Activated naive CD4-positive, alpha-beta T cell treated with anti-CD3 and anti-CD28 coated beads for 36 hours (primary cell): ENCODE measurements around the gene GUCY1A2. TPM values are rescaled to one million over a fixed set of nuclear protein-coding genes. Genes with fewer than 3 reads are reported as not detected.
"Not testable (repeated sequence)": the region's sequence is repeated elsewhere in the genome, so short reads cannot be mapped to it uniquely, and the experiment has no call there.

Experiments
- CTCF ChIA-PET: fragments of 350-600 bp; sonication (Branson Sonifier 250); formaldehyde crosslinking; loops from one replicate; lab custom pipeline; 2021; ENCODE audit warnings: antibody characterized with exemption; lab: Charles Lee
- DNase-seq: peaks from one replicate; pipeline ENCODE4 v3.0.0-alpha.2; 2020
- H3K27ac Mint-ChIP-seq: one replicate; pipeline ENCODE4 v1.8.0; 2021; ENCODE audit warnings: mild to moderate bottlenecking, mixed read lengths
- H3K27me3 Mint-ChIP-seq: one replicate; pipeline ENCODE4 v1.8.0; 2021; ENCODE audit warnings: low read depth, mixed read lengths
- H3K36me3 Mint-ChIP-seq: one replicate; pipeline ENCODE4 v1.8.0; 2021; ENCODE audit warnings: low read depth, mixed read lengths
- H3K4me1 Mint-ChIP-seq: one replicate; pipeline ENCODE4 v1.8.0; 2021; ENCODE audit warnings: low read depth, mixed read lengths
- H3K4me3 Mint-ChIP-seq: one replicate; pipeline ENCODE4 v1.8.0; 2021; ENCODE audit warnings: mild to moderate bottlenecking, moderate library complexity, mixed read lengths
- H3K9me3 Mint-ChIP-seq: one replicate; pipeline ENCODE4 v1.8.0; 2021; ENCODE audit warnings: mixed read lengths
- intact Hi-C: fragments of 100-400 bp; cut with micrococcal nuclease; formaldehyde crosslinking; loops from one replicate; pipeline ENCODE4 v1.15.1; 2023
- total RNA-seq, 2 experiments: library from RNA; stranded (reverse); gene quantifications; one replicate each; pipeline ENCODE4 v1.2.3, GENCODE V29; 2021

Gene GUCY1A2, protein sequence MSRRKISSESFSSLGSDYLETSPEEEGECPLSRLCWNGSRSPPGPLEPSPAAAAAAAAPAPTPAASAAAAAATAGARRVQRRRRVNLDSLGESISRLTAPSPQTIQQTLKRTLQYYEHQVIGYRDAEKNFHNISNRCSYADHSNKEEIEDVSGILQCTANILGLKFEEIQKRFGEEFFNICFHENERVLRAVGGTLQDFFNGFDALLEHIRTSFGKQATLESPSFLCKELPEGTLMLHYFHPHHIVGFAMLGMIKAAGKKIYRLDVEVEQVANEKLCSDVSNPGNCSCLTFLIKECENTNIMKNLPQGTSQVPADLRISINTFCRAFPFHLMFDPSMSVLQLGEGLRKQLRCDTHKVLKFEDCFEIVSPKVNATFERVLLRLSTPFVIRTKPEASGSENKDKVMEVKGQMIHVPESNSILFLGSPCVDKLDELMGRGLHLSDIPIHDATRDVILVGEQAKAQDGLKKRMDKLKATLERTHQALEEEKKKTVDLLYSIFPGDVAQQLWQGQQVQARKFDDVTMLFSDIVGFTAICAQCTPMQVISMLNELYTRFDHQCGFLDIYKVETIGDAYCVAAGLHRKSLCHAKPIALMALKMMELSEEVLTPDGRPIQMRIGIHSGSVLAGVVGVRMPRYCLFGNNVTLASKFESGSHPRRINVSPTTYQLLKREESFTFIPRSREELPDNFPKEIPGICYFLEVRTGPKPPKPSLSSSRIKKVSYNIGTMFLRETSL
- total RNA-seq = not detected

DNA sequence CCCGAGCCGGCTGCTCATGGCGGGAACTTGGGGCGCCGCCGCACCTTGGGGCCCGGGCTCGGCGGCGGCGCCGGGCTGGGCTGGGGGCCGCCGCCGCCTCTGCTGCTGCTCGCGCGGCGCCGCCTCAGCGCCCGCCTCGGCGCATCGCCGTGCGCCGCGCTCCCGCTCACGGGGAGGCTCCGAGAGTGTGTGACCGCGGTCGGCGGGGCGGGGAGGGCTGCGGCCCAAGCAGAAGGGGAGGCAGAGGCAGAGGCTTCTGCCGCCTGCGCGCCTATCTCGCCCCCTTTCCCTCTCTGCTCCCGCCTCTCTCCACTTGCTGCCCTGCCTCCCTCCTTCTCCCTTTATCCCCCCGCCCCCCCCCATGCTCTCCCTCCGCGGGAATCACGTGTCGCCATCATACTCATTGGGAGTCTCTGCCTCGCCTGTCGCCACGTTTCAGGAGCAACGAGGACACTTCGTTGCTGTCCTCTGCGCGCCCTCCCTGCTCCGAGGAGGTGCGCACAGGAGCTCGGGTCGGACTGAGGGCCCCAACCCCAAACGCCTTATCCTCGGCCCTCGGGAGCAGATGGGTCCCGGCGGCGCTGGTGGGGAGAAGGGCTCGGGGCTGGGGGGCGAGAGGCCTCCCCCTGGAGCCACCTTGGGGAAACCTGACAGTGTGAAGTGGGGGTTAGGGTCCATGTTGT lies at the start of gene GUCY1A2:
TSS of gene GUCY1A2 (minus strand) at position 258 of the 683 bp plus-strand sequence. CDS start 421 bp downstream, outside the sequence.
- H3K4me1 Mint-ChIP-seq = peaks cover 4% of the 10 kb centered on the region
- H3K27me3 Mint-ChIP-seq = peaks cover 47% of the 10 kb centered on the region
- no peaks in the 10 kb centered on the region for H3K9me3 Mint-ChIP-seq
- peak within 1 kb of the TSS; percentile 24 for H3K4me3 Mint-ChIP-seq
- CTCF ChIA-PET = no interaction called here
- DNase-seq = no peak
- H3K27ac Mint-ChIP-seq = no peak within 1 kb of the TSS
- H3K36me3 Mint-ChIP-seq = peaks cover 2% of the 10 kb centered on the region
- intact Hi-C loops = loop anchor here (5.0 kb wide), 3 partner anchors 296 to 931 kb away; no protein-coding TSS in a partner anchor

DNA sequence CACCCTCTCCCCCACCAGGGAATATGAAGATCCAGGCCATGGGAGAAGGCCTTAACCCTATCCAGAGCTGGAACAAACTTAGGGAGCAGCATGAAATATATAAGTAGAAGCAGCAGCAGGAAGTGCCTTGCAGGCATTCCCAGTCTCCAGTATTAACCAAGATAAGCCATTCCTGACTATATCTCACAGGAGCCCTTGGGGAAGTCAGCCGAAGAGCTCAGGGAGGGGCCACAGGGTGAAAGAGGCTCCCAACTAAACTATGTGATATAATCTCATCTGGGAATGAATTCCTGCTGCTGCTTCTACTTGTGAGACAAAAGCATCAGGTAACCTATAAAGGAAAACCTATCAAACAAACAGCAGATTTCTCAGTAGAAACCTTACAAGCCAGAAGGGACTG lies 36.1 kb upstream of the GUCY1A2 start:
- Mint-ChIP-seq H3K9me3 (peaks cover 32% of the 10 kb centered on the region), H3K36me3 (no peaks in the 10 kb centered on the region), H3K4me3 (no peak overlapping the region), H3K27ac (no peak overlapping the region), H3K27me3 (no peaks in the 10 kb centered on the region), H3K4me1 (no peaks in the 10 kb centered on the region)
- intact Hi-C loops = no loop called here
- CTCF ChIA-PET = no interaction called here
- DNase-seq = no peak

GRCh38 chr11:107051332-107051731 lies 33.1 kb upstream of the GUCY1A2 start:
- H3K4me3 Mint-ChIP-seq, CTCF ChIA-PET, DNase-seq, intact Hi-C loops, H3K27ac Mint-ChIP-seq, H3K4me1 Mint-ChIP-seq, H3K27me3 Mint-ChIP-seq, H3K36me3 Mint-ChIP-seq: not testable (repeated sequence)
- H3K9me3 Mint-ChIP-seq = peaks cover 31% of the 10 kb centered on the region

DNA sequence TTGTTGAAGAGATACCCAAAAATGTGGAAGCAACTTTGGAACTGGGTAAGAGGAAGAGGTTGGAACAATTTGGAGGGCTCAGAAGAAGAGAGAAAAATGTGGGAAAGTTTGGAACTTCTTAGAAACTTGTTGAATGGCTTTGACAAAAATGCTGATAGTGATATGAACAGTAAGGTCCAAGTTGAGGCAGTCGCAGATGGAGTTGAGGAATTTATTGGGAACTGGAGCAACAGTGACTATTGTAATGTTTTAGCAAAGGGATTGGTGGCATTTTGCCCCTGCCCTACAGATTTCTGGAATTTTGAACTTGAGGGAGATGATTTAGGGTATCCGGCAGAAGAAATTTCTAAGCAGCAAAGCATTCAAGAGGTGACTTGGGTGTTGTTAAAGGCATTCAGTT lies 32.6 kb upstream of the GUCY1A2 start:
- intact Hi-C loops, H3K4me3 Mint-ChIP-seq, H3K4me1 Mint-ChIP-seq, H3K36me3 Mint-ChIP-seq, H3K27ac Mint-ChIP-seq, H3K27me3 Mint-ChIP-seq, CTCF ChIA-PET, DNase-seq: not testable (repeated sequence)
- H3K9me3 Mint-ChIP-seq = peaks cover 31% of the 10 kb centered on the region

DNA sequence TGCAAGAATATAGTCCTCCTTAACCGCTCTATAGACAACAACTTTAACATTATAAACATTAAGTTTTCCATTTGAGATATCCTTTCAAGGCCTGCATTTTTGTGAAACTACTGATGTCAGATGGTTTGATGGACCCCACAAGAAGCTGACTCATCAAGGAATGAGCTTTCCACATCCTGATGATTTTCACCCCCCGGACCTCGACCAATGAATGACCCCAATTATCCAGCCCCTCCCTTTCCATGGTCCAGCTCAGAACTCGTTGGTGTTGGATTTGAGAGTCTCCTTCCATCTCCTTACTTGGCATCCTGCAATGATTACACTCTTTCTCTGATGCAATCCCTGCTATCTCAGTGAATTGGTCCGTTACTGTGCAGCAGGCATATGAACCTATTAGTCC lies 31.8 kb upstream of the GUCY1A2 start:
- peaks cover 31% of the 10 kb centered on the region for H3K9me3 Mint-ChIP-seq
- DNase-seq = no peak
- H3K27me3 Mint-ChIP-seq = no peaks in the 10 kb centered on the region
- no peaks in the 10 kb centered on the region for H3K4me1 Mint-ChIP-seq
- H3K27ac Mint-ChIP-seq = no peak overlapping the region
- H3K36me3 Mint-ChIP-seq = no peaks in the 10 kb centered on the region
- no peak overlapping the region for H3K4me3 Mint-ChIP-seq
- CTCF ChIA-PET = no interaction called here
- intact Hi-C loops = no loop called here

DNA sequence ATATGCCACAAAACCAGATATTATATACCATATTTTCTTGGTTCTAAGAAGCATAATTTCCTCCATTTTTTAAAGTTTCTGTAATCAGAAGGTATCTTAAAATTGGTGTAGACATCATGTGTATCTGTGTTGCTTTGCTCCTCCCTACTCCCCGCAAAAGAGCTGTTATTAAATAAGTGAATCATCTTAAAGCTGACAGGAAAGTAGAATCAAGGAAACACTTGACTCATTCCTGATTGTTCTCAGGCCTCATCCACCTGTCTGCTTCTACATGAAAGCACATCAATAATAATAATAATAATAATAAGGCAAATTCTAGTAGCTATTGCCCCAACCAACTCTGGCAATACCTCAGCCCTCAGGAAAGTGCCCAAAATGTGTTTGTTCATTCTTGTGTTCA lies 26.2 kb upstream of the GUCY1A2 start:
- Mint-ChIP-seq H3K9me3 (peaks cover 7% of the 10 kb centered on the region), H3K27me3 (no peaks in the 10 kb centered on the region), H3K4me1 (no peaks in the 10 kb centered on the region), H3K4me3 (no peak overlapping the region), H3K36me3 (no peaks in the 10 kb centered on the region), H3K27ac (no peak overlapping the region)
- DNase-seq = no peak
- CTCF ChIA-PET = interaction anchor here (0.6 kb wide), 1 partner anchor 597 kb away, joined by 6 read pairs; no protein-coding TSS in a partner anchor
- intact Hi-C loops = no loop called here

- CTCF ChIA-PET = interaction anchor here (1.2 kb wide), 1 partner anchor 124 kb away, joined by 3 read pairs; no protein-coding TSS in a partner anchor
- no peaks in the 10 kb centered on the region for H3K36me3 Mint-ChIP-seq
- H3K27me3 Mint-ChIP-seq = no peaks in the 10 kb centered on the region
- H3K9me3 Mint-ChIP-seq = peaks cover 6% of the 10 kb centered on the region
- no peak overlapping the region for H3K4me3 Mint-ChIP-seq
- DNase-seq = no peak
- H3K27ac Mint-ChIP-seq = no peak overlapping the region
- intact Hi-C loops = no loop called here
- no peaks in the 10 kb centered on the region for H3K4me1 Mint-ChIP-seq
Observed at GRCh38 chr11:107043242-107044006, 25.1 kb upstream of the GUCY1A2 start.

GRCh38 chr11:107042748-107043147 lies 24.5 kb upstream of the GUCY1A2 start:
- Mint-ChIP-seq H3K4me1 (no peaks in the 10 kb centered on the region), H3K36me3 (no peaks in the 10 kb centered on the region), H3K9me3 (peaks cover 4% of the 10 kb centered on the region), H3K27me3 (no peaks in the 10 kb centered on the region), H3K27ac (no peak overlapping the region), H3K4me3 (no peak overlapping the region)
- intact Hi-C loops = no loop called here
- CTCF ChIA-PET = interaction anchor here (1.2 kb wide), 1 partner anchor 123 kb away, joined by 3 read pairs; no protein-coding TSS in a partner anchor
- no peak for DNase-seq

DNA sequence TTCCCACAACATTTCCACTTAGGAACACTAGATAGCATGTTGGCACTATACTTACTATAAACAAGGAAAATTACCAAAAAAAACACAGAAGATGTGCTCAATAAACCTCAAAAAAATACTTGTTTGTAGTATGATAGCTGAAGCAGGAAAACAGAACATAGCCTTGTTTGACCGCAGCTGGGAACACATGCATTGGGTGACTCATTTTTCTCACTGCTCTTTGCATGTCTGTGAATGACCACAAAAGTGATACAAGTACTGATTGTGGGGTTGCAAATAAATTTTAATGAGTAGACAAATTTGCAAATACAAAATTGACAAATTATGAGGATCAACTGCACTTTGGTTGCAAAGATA lies 22.8 kb upstream of the GUCY1A2 start:
- no peaks in the 10 kb centered on the region for H3K27me3 Mint-ChIP-seq
- DNase-seq = no peak
- CTCF ChIA-PET = interaction anchor here (0.6 to 0.7 kb wide), 3 partner anchors 8 to 611 kb away, joined by 3 read pairs; no protein-coding TSS in a partner anchor
- H3K9me3 Mint-ChIP-seq = peaks cover 6% of the 10 kb centered on the region
- H3K4me3 Mint-ChIP-seq = no peak overlapping the region
- intact Hi-C loops = no loop called here
- no peaks in the 10 kb centered on the region for H3K4me1 Mint-ChIP-seq
- H3K27ac Mint-ChIP-seq = no peak overlapping the region
- no peaks in the 10 kb centered on the region for H3K36me3 Mint-ChIP-seq

DNA sequence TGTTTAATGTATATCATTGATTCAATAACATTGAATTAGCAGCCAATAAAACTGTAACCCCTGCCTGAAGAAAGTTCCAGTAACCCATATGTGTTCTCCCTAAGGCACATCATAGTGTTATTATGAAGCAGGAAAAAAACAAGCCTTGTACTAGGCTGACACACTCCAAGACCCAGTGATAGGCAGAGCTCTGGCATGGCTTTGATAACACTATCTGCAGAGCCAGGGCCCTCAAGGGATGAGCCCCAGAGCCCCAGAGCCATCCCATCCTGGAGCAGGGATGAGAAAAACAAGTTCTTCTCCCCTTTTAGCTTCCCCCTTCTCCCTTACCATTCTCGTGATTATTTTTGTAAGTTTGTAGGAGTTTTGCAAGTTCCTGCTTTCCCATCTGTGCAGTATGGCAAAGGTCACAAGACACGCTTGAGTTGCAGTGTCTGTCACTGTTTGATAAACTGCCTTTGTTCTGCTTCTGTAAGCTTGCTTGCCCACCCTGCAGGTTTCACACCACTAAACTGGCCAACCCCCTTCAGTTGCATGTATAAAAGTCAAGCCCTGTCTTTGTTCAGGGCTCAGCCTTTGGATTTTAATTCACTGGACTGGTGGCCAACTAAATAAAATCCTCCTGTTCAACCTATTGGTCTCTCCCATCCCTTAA lies 22.3 kb upstream of the GUCY1A2 start:
- CTCF ChIA-PET = no interaction called here
- Mint-ChIP-seq H3K27me3 (no peaks in the 10 kb centered on the region), H3K36me3 (no peaks in the 10 kb centered on the region), H3K9me3 (peaks cover 8% of the 10 kb centered on the region), H3K27ac (no peak overlapping the region), H3K4me3 (no peak overlapping the region), H3K4me1 (no peaks in the 10 kb centered on the region)
- intact Hi-C loops = no loop called here
- DNase-seq = no peak

GRCh38 chr11:107025673-107026072 lies 7.4 kb upstream of the GUCY1A2 start:
- intact Hi-C loops = no loop called here
- no peaks in the 10 kb centered on the region for H3K36me3 Mint-ChIP-seq
- no peak for DNase-seq
- H3K4me1 Mint-ChIP-seq = no peaks in the 10 kb centered on the region
- H3K27ac Mint-ChIP-seq = no peak overlapping the region
- no peak overlapping the region for H3K4me3 Mint-ChIP-seq
- CTCF ChIA-PET = no interaction called here
- peaks cover 14% of the 10 kb centered on the region for H3K27me3 Mint-ChIP-seq
- H3K9me3 Mint-ChIP-seq = no peaks in the 10 kb centered on the region
